NB4 (cell line): ENCODE results near the gene RPS6KL1.

ENCODE experiments used
- CTCF ChIP-seq: IDR thresholded peaks from one replicate; pipeline ENCODE4 v1.5.1; 2012; ENCODE audit warnings: low read depth, low read length
- MYC ChIP-seq: IDR thresholded peaks from 2 replicates; pipeline ENCODE4 v1.6.1; 2011; ENCODE audit warnings: low read depth, low read length
- POLR2A ChIP-seq: IDR thresholded peaks from 2 replicates; pipeline ENCODE4 v1.6.1; 2011; ENCODE audit warnings: mild to moderate bottlenecking; ENCODE audit not compliant: insufficient read length; ENCODE audit errors: extremely low read depth

- TF ChIP-seq MYC (no peak), POLR2A (no peak), CTCF (no peak)
Measured at GRCh38 chr14:74960736-74961135, 37.7 kb upstream of the RPS6KL1 start.
